PFSK-1 (cell line): ENCODE measurements around the gene IGF2R.

Experiments used
- FOXP2 ChIP-seq: optimal IDR thresholded peaks from 2 replicates; pipeline ENCODE3; 2011; ENCODE audit warnings: borderline replicate concordance, control low read depth, inconsistent platforms; ENCODE audit not compliant: insufficient read depth; ENCODE audit errors: extremely low read length, extremely low read depth
- POLR2AphosphoS5 ChIP-seq: IDR thresholded peaks from 2 replicates; pipeline ENCODE4 v1.6.1; 2012; ENCODE audit warnings: low read depth, mild to moderate bottlenecking, control low read depth, low read length, moderate library complexity
- SIN3A ChIP-seq: IDR thresholded peaks from 2 replicates; pipeline ENCODE4 v1.6.1; 2012; ENCODE audit warnings: mild to moderate bottlenecking, low read length, moderate library complexity, borderline replicate concordance; ENCODE audit not compliant: insufficient read depth
- TAF1 ChIP-seq: IDR thresholded peaks from 2 replicates; pipeline ENCODE4 v1.6.1; 2012; ENCODE audit warnings: low read length, control low read depth, borderline replicate concordance; ENCODE audit not compliant: insufficient read depth
- TF ChIP-seq, protein P1 (sequence below), 2 experiments: IDR thresholded peaks; 2 replicates each; pipeline versions ENCODE4 v1.6.1 to v1.8.0; 2011 to 2012; ENCODE audit warnings: low read depth in 2 of 2, low read length in 2 of 2, control low read depth in 1 of 2, inconsistent platforms in 1 of 2, mild to moderate bottlenecking in 1 of 2, moderate library complexity in 1 of 2; ENCODE audit not compliant: insufficient read depth in 1 of 2

IGF2R gene

DNA sequence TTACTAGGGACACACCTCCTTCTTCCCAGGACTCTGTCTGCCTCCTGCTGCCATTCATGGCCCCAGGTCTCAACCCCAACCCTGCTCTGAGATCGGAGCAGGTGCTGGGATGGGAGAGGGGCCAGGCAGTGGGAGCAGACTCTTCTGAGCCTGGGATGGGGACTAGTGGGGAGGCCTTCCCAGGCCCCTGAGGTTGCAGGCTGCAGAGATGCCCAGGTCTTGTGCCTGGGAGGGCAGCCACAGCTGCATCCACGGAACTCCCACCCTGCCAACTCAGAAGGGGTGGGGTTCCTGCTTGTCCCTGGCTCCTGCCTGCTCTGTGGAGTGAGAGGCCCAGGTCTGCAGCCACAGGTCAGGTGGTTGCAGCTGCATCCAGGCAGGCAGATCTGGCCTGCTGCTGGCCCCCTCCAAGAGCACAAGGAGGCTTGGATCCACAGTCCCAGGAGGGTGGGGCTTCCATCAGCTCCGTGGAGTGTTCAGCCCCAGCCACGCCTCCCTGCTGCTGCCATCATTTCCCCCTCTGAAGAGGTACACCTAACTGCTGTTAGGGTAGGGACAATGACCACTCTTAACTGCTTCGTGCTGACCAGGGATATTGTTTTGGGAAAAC is 149.8 kb downstream of the IGF2R start:
- TF ChIP-seq SIN3A (no peak), FOXP2 (no peak), POLR2AphosphoS5 (no peak), TAF1 (no peak)
- TF ChIP-seq, protein P1, sequence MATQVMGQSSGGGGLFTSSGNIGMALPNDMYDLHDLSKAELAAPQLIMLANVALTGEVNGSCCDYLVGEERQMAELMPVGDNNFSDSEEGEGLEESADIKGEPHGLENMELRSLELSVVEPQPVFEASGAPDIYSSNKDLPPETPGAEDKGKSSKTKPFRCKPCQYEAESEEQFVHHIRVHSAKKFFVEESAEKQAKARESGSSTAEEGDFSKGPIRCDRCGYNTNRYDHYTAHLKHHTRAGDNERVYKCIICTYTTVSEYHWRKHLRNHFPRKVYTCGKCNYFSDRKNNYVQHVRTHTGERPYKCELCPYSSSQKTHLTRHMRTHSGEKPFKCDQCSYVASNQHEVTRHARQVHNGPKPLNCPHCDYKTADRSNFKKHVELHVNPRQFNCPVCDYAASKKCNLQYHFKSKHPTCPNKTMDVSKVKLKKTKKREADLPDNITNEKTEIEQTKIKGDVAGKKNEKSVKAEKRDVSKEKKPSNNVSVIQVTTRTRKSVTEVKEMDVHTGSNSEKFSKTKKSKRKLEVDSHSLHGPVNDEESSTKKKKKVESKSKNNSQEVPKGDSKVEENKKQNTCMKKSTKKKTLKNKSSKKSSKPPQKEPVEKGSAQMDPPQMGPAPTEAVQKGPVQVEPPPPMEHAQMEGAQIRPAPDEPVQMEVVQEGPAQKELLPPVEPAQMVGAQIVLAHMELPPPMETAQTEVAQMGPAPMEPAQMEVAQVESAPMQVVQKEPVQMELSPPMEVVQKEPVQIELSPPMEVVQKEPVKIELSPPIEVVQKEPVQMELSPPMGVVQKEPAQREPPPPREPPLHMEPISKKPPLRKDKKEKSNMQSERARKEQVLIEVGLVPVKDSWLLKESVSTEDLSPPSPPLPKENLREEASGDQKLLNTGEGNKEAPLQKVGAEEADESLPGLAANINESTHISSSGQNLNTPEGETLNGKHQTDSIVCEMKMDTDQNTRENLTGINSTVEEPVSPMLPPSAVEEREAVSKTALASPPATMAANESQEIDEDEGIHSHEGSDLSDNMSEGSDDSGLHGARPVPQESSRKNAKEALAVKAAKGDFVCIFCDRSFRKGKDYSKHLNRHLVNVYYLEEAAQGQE (IDR thresholded peaks at IDR 0.05; ENCODE audit: insufficient read depth in 1 of 2, low read depth in 2 of 2, low read length in 2 of 2): no peak

DNA sequence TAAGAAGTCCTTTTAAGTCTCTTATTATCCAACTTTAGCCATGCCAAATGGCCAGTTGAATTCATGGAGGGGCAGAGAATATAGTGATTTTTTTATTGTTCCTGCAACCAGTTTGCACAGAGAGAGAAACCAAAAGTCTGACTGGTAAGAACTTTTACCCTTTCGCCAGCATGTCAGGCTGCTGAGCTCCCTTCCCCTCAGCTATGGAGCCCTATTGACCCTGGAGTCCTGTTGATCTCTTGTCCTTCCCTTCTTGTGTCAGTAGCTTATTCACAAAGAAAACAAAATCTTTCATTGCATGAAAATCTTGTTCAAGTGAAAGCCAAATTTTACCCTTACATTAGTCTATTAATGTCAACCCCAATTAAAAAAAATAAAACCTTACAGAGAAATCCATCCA is 151.2 kb downstream of the IGF2R start:
- TF ChIP-seq, protein P1 (IDR thresholded peaks at IDR 0.05; ENCODE audit: insufficient read depth in 1 of 2, low read depth in 2 of 2, low read length in 2 of 2): no peak
- TF ChIP-seq TAF1: no peak

DNA sequence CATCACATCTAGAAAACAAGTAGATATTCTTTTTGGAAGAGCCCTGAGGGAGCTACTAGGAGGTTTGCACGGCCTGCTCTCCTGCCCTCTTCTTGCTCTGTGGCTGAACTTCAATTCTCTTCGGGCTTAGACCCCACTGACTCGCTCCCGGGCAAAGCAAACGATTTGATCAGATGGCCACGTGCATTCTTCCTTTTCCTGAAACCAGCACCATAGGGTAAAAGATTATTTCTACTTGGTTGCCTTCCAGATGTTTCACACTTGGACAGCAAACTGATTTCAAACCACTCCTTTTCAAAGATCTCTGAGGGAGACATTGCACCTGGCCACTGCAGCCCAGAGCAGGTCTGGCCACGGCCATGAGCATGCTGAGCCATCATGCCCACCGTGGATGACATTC is 152.7 kb downstream of the IGF2R start, which contains the start of gene SLC22A1:
Gene SLC22A1 (plus strand): TSS at position 258 of the 400 bp plus-strand sequence. CDS start 121 bp downstream, at position 379.
- TF ChIP-seq SIN3A (no peak), FOXP2 (no peak), POLR2AphosphoS5 (no peak), TAF1 (no peak)
- TF ChIP-seq, protein P1 (IDR thresholded peaks at IDR 0.05; ENCODE audit: insufficient read depth in 1 of 2, low read depth in 2 of 2, low read length in 2 of 2): no peak

DNA sequence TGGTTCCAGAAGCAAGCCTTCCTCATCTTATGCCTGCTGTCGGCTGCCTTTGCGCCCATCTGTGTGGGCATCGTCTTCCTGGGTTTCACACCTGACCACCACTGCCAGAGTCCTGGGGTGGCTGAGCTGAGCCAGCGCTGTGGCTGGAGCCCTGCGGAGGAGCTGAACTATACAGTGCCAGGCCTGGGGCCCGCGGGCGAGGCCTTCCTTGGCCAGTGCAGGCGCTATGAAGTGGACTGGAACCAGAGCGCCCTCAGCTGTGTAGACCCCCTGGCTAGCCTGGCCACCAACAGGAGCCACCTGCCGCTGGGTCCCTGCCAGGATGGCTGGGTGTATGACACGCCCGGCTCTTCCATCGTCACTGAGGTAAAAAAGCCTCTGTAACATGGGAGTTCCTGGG is 153.1 kb downstream of the IGF2R start:
- no peak for TF ChIP-seq POLR2AphosphoS5
- no peak for TF ChIP-seq TAF1
- TF ChIP-seq, protein P1 (IDR thresholded peaks at IDR 0.05; ENCODE audit: insufficient read depth in 1 of 2, low read depth in 2 of 2, low read length in 2 of 2): no peak
- TF ChIP-seq FOXP2: no peak
- no peak for TF ChIP-seq SIN3A

DNA sequence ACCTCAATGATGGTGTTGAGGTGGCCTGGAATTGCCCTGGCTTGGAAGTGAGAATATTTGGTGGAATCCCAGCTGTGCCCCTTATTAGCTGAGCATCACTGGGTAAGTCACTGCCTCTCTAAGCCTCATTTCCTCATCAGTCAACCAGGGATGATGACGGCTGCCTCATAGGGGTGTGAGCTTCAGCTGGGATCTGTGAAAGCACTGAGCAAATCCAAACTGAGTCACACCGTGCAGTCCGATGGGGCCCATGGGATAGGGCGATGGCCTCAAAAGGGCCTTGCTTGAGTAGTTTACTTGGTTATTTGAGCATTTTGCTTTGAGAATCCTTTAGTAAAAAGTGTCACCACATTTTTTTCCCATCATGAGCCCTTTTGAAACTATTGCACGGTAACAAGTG is 153.9 kb downstream of the IGF2R start:
- no peak for TF ChIP-seq FOXP2
- TF ChIP-seq TAF1: no peak
- TF ChIP-seq SIN3A: no peak
- no peak for TF ChIP-seq POLR2AphosphoS5
- TF ChIP-seq, protein P1 (IDR thresholded peaks at IDR 0.05; ENCODE audit: insufficient read depth in 1 of 2, low read depth in 2 of 2, low read length in 2 of 2): no peak
